ENCODE measurements around the gene RASL11B.
"Not testable (repeated sequence)": the region's sequence is repeated elsewhere in the genome, so short reads cannot be mapped to it uniquely, and the experiment has no call there.

The RASL11B gene, protein sequence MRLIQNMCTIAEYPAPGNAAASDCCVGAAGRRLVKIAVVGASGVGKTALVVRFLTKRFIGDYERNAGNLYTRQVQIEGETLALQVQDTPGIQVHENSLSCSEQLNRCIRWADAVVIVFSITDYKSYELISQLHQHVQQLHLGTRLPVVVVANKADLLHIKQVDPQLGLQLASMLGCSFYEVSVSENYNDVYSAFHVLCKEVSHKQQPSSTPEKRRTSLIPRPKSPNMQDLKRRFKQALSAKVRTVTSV

DNA sequence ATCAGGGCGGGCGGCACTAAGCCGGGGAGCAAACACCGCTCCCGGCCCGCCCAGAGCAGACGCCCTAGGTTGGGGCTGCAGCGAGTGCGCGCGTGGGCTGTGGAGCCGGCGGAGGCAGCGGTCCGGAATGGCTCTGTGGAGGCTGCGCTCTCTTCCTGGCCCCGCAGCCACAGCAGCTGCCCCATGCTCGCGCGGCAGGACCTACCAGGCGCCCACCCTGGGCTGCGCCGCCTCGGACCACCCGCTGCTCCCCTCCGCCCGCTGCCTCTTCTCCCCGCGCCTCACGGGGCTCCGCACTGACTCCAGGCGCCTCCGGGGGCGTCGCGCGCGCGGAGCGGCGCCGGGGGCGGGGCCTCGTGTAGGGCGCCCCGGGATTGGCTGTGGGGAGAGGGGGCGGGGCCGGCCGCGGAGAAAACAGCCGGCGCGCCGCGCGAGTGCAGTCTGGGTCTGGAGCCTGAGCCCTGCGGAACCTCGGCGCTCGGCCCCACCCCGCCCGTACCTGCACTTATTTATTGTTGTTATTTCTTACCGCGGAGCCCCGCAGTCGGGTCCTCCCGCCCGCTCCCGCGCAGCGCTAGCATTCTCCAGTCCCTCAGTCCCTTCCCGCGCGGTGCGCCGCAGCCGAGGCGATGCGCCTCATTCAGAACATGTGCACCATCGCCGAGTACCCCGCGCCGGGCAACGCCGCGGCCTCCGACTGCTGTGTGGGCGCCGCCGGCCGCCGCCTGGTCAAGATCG, at the start of gene RASL11B:
RASL11B (plus strand) TSS at position 439 of the 738 bp plus-strand sequence; CDS start at position 630, 191 bp downstream.
- peak; percentile 93 for DNase-seq (ENCODE audit: low spot score)

DNA sequence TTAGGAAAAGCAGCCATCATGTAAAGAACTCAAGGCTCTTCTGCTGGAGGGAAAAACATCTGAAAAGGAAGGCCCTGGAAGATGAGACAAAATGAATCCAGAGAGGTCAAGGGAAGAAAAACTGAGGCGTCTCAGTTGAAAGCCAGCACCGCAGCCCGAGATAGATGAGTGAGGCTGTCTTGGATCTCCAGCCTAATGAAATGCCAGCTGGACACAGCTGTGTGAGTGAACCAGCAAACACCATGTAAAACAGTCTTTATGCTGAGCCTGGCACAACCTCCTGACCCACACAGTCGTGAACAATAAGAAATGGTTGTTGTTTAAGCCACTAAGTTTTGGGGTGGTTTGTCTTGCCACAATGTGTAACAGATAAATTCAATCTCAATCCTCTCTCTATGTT, 48.6 kb upstream of the RASL11B start:
- no peak for DNase-seq (ENCODE audit: low spot score)

DNA sequence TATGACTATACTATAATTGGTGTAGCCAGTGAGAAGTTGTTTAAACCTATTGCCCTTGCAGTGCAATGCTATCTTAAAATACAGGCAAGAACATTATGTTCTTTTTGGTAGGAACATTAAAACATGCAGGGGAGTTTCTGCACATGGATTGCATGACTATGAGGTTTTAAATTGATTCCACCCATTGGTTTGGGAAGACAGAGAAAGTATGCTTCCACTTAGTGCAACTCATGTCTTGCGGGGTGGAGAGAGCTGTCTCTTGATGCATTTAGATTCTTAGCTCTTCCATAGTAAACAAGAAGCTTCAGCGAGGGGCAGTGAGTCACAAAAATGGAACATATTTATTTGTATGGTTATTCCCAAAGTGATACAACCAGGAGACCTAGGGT, 39.5 kb upstream of the RASL11B start:
- DNase-seq (ENCODE audit: low spot score): peak; percentile 68

DNA sequence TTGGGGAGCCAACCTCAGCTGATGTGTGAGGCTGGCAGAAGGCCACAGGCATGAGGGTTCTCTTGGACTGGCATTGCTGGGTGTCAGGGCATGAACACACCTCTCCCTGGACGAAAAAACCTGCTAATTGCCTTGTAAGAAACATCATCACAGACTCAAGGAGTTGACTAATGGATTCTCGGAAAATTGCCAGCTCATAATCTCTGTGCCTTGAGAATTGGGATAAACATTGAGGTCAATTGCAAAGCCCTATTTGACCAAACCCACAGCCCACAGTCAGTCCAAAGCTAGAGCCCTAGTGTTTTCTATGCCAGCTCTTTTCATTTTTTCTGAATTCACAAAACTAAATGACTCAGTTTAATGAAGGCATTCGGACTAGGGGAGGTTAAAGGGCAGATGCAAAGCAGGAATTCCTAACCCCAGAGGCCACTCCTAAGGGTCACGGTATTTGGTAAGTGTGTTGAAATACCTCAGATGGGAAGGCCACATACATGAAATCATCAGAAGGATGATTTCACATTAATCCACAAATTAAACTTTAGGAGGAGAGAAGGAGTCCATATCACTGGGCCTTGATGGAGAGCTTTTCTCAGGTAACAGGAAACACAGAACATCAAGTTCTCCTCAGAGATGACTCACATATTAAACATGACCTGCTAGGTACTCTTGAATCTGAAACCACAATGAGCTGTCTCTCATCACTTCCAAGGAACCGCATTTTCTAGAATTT, 39.0 kb upstream of the RASL11B start:
- DNase-seq (ENCODE audit: low spot score): peak; percentile 37

DNA sequence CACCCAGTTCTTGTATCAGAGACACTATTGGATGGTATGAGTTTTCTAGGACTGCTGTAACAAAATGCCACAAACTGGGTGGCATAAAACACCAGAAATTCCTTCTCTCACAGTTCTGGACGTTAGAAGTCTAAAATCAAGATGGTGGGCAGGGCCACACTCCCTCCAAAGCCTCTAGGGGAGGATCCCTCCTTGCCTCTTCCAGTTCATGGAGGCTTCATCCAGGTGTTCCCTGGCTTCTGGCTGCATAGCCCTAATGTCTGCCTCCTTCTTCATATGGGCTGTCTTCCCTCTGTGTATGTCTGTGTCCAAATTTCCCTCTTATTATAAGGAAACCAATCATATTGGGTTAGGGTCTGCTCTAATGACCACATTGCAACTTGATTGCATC, 38.4 kb upstream of the RASL11B start:
- DNase-seq (ENCODE audit: low spot score): no peak

DNA sequence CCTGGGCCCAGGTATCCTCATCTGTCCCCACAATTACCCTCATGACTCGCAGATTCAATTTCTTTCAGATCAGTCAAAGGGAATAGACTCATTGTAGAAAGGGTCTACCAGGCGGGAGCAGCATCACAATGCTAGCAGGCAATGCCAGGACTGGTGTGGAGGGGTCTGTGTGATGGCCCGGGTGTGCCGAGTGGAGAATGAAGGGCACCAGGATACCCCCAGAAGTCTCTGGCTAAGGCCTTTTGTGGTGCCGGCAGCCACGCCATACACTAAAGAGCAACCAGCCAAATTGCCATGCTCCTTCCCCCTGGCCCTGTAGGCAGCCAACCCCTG, 37.9 kb upstream of the RASL11B start:
- no peak for DNase-seq (ENCODE audit: low spot score)

DNA sequence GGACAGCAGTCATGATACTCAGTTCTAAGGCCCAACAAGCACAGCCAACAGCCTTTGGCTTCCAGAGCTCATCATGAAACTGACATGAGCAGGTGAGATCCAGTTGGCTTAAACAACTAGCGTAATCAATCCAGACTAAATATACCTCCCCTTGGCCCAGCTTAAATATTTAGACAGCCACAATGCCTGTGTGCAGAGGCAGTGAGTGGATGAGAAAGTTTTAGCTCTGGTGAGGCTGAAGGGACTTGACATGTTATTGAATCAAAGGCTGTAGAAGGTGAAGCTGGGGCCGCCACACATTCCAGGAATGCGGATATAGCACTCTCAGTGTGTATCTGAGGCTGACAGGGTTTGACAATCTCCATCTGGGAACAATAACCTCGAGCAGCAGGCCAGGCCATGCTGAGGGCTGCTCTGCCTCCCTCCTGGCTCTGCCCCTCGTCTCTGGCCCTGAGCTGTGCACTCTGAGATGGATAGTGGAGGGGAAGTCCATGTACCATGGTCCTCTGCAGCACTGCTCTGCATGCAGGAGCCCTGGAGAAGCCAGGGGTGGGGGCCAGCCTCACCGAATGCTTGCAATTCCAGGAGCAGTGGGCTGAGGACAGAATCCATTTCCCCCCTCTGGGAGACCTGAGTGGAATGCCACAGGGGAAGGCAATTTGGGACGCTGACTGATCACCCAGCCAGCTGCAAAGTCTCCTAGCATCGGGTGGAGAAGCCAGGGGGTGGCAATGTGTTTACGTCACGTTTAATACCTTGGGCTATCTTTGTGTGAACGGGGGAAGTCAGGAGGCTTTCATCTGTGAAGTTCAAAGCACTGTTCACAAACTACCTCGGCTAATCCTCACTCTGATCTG, 37.3 kb upstream of the RASL11B start:
- DNase-seq (ENCODE audit: low spot score): peak; percentile 46

DNA sequence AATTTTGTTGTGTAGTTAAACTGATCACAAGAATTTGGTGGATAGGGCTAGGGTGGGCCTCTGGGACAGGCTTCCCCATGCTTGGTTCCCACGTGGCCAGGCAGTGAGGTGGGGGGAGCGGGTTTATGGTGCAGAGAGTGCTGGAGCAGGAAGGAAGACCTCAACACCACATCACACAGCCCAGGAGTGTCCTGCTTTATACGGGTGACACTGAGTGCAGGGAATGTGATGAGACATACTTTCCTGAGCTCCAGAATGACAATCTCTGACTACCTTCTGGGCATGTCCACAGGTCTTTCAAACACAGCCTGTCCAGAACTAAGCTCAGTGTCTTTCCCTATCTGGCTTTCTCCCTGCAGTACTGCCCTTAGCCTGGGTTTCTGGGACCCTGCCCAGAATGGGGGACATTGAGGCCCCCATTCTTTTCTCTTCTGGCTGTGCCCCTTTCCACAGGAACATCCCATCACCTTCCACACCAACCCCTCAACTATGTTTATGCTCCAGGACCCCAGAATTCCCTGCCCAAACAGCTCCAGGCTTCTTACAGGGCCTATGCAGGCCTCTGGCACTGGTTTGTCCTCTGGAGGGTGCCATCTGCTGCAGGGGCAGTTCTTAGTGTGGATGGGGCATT, 36.5 kb upstream of the RASL11B start:
- DNase-seq (ENCODE audit: low spot score): peak; percentile 37

DNA sequence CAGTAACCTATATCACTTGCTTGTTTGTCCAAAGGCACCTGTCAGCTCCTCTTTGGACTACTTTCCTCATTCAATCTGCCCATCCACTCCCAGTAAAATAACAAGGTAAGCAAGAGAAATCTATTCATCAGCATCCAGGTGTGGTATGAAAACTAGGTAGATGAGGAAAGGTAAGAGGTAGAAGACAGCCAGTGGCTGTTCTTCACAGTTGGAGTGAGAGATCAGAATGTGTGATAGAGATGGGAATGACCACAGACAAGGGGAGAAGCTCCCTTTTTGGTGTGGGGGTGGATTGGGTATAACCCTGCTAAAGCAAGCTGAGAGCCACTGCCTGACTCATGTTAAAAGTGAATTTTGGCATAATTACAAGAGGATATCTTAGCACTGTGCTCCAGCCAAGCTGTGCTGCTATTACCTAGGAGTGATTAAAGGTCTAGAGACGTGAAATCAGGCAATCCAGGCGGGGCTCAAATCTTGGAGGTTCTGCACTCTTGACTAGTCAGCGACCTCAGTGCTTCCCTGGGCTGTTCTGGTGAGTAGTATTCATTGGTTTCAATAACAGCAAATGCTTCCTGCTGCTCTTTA, 28.1 kb upstream of the RASL11B start:
- DNase-seq (ENCODE audit: low spot score): no peak

DNA sequence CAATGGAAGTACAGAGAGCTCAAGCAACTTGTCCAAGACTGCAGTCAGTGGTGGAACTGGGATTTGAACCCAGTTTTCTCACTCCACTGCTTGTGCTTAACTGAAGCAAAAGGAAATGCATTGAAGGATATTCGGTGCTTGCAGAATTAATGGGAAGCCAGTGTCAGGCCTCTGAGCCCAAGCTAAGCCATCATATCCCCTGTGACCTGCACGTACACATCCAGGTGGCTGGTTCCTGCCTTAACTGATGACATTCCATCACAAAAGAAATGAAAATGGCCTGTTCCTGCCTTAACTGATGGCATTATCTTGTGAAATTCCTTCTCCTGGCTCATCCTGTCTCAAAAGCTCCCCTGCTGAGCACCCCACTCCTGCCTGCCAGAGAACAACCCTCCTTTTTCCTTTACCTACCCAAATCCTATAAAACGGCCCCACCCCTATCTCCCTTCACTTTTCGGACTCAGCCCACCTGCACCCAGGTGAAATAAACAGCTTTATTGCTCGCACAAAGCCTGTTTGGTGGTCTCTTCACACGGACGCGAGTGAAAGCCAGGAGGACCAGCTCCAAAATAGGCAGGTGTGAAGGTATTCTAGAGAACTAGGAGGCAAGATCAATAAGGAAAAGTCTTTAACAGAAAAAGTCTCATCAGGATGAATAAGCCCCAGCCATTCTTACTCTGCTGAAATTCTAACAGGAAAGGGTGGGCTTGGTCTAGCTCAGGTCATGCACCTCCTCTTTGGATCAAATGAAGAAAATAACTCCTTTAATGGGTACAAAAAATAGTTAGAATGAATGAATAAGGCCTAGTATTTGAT, 27.3 kb upstream of the RASL11B start:
- DNase-seq (ENCODE audit: low spot score): not testable (repeated sequence)

DNA sequence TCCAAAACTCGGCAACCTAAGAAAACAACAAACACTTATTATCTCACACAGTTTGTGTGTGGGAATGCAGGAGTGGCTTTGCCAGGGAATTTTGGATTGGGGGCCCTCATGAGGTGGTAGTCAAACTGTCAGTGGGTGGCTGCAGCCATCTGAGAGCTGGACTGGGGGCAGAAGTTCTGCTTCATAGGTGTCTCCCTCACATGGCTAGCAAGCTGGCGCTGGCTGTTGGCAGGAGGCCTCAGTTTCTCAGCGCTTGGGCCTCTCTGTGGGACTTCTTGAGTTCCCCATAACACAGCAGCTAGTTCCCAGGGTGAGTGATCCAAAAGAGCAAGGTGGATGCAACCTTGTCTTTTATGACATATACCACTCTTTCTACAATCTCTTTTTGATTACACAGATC, 26.0 kb upstream of the RASL11B start:
- no peak for DNase-seq (ENCODE audit: low spot score)

DNA sequence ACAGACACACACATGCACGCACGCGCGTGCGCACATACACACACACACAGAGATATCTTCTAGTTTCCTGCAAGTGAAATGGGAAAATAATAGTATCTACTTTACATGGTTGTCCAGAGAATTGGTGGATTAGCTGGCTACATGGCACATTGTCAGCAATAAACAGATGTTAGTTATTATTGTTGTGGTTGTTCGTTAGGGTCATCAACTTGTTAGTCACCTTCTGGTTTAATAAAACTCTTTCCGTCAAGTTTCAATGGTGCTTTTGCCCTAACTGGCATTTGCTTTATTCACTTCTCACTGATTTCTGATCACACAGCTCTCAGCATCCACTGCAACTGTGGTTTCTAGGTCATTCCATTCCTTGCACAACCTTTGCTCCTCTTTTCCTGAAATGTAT, 25.4 kb upstream of the RASL11B start:
- peak; percentile 70 for DNase-seq (ENCODE audit: low spot score)

DNA sequence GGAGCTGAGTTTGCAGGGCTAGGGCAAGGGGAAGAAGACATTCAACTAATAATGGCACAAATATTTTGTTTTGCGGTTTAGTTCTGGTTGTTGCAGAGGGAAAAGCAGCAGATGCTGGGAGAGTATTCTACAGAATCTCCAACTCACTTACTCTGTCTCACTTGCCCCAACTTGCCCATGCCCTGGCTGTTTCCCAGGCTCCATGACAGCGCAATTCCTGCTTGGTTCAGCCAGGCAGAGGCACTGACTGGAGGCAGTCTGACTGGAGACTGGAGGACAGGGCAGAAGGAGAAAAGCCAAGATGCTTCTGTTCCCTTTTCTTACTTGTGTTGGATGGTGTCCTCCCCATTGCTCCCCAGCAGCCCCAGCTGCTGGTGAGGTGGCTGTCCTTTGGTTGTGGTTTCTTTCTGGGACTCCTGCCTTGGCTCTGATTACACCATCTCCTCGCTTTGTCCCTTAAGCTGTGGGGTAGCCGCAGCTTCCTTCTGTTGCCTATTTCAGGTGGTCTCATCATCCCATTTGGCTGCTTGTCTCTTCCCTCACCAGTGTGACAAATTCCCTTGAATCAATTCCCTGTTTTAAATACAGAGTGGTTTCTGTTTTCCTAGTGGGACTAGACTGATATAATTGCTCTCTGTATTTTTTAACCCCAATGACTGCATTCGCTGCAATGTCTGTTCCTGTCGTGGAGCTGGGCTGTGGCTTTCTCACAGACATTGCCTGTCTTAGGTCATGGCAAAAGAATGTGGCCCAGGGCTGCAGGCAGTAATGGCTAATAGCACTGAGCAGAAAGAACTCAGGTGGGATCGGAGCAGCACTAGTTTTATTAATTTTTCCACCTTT, 24.2 kb upstream of the RASL11B start:
- DNase-seq (ENCODE audit: low spot score): peak; percentile 72

DNA sequence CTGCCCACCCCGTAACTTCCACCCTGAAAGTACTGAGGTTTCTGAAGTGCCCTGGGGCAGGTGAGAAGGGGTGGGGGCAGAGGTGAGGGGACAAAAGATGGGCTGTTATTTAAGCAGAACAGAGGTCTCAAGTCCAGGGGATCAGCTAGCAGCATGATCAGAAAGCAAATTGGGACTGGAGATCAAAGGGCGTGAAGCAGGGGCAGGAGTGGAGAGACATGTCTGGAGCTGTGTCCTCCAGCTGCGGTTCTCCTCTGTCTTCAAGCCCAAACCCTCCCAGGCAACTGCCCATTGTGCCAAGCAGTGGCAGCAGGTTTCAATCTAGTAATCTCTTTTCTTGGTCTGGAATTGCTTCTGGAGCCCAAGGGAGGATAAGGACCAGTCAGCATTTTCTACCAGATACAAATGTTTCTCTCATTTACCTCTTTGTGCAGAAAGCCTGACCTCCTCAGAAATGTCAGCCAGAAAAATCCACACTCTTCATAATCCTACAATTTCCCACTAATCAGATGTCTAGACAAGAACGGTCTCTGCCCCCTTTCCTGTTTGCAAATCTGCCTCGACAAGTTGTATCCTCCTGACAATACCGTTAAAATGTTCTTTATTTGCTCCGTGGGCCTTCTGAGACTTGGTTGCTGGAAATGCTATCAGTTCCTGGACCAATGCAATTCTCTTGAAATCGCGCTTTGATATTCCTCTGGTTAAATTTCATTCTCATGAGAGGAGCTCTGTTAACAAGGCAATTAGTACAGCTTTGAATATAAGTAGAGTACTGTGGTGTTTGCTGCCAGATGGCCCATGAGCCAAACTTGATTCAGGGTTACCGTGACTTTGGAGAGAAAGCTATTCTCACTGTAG, 23.2 kb upstream of the RASL11B start:
- DNase-seq (ENCODE audit: low spot score): no peak

DNA sequence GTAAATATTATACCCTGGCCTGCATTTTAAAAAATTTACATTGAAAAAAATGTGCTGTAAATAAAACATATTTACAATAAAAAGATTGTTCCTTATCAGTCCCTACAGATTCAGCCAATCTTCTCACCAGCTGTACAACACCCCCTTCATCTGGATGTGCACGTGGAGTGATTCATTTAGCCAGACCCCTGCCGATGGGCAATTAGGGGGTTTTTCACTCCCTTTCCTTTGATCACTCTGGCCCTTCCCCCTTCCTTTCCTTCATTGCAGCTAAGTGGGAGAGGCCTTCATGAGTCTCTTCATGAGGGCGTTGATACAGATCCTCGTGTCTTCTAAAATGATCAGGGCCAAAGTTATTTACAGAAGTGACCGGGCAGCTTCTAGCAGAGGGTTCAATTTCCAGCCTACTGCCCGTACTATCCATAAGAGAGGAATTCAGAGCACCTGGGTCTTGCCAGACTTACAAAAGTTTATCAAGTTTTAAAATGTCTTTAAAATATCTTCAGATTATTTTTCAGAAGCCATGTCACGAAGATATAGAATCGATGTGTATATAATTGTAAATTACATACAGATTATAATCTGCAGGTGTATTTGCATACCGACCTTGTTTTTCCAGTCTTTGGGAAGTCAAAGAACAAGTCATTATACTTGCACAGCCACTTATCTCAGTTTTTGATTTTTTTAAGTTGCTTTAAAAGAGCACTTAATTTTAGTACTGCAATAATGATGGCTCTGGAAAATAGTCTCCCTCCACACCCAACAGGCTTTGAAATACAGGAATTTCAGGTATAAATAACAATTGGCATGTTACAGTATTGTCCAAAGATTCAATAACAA, 21.4 kb upstream of the RASL11B start:
- DNase-seq (ENCODE audit: low spot score): no peak

DNA sequence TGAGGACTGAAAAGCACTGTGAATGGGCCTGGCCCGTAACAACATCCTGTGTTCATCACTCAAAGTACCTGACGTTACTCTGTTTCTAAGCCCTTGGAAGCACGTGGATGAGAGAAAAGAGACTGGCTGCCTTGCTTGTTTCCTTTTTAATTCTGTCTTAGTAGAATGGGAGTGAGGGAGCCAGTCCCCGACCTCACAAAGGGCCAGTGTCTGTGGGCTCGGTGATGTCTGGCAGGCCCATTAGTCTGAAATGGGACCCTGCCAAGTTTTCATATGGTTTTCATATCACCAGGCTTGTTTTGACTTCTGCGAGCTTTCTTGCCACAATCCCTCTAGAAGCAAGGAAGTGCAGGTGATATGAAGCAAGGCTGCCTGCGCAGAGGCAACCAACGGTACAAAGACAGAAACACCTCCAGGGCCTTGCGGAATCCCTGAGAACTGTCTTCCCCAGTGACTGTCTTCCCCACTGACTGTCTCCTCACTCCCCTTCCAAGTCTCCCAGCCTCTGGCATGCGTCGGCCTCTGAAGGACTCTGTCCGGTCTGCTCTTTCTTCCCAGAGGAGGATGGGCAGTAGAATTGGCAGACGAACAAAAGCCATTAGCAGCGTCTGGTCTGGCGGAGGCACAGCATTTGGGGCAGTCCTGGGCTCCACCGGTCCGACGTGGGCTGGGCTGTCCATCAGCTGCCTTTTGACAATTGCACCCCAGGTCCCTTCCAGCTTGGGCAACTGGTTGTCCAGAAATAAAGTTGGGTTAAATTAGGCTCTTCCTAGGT, 20.2 kb upstream of the RASL11B start:
- no peak for DNase-seq (ENCODE audit: low spot score)

DNA sequence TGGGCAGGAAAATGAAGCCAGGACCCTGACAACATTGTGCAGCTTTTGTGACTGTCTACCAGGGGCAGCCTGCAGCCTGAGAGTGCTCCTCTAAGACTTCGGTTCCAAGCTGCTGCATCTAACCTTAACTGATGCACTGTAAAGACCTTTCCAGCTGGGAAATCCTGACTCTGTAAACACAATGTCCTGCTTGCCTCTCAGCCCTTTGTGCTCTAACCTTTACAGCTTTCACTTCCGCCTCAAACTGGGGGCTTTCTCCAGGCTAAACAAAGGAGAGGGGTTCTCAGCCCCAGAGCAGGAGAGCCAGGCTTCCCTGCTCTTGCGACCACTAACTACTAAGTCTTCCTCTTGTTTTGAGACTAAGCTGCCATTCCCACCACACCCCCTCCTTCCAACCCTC, 19.3 kb upstream of the RASL11B start:
- DNase-seq (ENCODE audit: low spot score): no peak

Measured in AG08395 (cell line).